ENCODE data around the gene NOL6.

DNA sequence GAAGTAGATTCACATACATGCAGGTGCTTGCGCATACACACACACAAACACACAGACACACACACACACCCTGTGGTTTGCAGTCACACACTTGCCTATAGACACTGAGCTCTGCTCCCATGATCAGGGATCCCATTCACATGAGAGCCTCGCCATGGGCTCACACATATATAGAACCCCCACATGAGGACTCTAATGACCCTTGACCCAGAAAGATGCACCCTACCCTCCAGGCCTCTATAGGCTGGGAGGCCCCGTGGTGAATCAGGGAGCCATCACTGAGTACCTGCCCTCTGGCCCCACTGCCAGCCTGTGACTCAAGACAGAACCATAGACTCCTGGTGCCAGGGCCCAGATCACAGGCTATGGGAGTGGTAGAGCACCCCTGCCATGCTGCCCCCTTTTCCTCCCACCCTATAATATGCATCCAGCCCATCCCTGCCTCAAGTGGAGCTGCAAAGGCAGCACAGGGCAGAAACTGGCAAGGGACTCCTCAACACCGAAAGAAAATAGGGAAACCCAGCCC, 23.0 kb downstream of the NOL6 start:
- TF ChIP-seq, protein P1, sequence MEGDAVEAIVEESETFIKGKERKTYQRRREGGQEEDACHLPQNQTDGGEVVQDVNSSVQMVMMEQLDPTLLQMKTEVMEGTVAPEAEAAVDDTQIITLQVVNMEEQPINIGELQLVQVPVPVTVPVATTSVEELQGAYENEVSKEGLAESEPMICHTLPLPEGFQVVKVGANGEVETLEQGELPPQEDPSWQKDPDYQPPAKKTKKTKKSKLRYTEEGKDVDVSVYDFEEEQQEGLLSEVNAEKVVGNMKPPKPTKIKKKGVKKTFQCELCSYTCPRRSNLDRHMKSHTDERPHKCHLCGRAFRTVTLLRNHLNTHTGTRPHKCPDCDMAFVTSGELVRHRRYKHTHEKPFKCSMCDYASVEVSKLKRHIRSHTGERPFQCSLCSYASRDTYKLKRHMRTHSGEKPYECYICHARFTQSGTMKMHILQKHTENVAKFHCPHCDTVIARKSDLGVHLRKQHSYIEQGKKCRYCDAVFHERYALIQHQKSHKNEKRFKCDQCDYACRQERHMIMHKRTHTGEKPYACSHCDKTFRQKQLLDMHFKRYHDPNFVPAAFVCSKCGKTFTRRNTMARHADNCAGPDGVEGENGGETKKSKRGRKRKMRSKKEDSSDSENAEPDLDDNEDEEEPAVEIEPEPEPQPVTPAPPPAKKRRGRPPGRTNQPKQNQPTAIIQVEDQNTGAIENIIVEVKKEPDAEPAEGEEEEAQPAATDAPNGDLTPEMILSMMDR (IDR thresholded peaks at IDR 0.05) = no peak
- TF ChIP-seq POLR2A (IDR thresholded peaks at IDR 0.05) = no peak
